HCT116 (cell line): Measurements from ENCODE around the gene ELF2.

Experiments
- CBX3 ChIP-seq: IDR thresholded peaks from 2 replicates; pipeline ENCODE4 v1.6.1; 2012; ENCODE audit warnings: low read depth
- CEBPB ChIP-seq: IDR thresholded peaks from 2 replicates; pipeline ENCODE4 v1.6.1; 2012; ENCODE audit warnings: low read depth
- EZH2 ChIP-seq: fragments of 200-600 bp; sonication (generic); IDR thresholded peaks from 2 replicates; pipeline ENCODE4 v1.6.1; 2017; ENCODE audit warnings: antibody characterized with exemption, mixed run types
- POLR2A ChIP-seq: IDR thresholded peaks from 2 replicates; pipeline ENCODE4 v1.7.0; 2011; ENCODE audit warnings: borderline replicate concordance; ENCODE audit not compliant: insufficient read depth, insufficient read length; ENCODE audit errors: extremely low read depth
- POLR2AphosphoS5 ChIP-seq: IDR thresholded peaks from 2 replicates; pipeline ENCODE4 v1.6.1; 2011; ENCODE audit warnings: mild to moderate bottlenecking, low read depth, low read length, moderate library complexity
- TF ChIP-seq, protein P1 (sequence below), 3 experiments: fragments of 200-600 bp in 1 of 3; sonication (generic) in 1 of 3; IDR thresholded peaks in 2 of 3; conservative IDR thresholded peaks in 1 of 3; 2 replicates each; pipeline ENCODE4 v1.5.1; 2012 to 2017; ENCODE audit warnings: low read depth in 2 of 3, low read length in 2 of 3, antibody characterized with exemption in 1 of 3, borderline replicate concordance in 1 of 3, control low read depth in 1 of 3, mild to moderate bottlenecking in 1 of 3, mixed read lengths in 1 of 3, mixed run types in 1 of 3, moderate library complexity in 1 of 3; ENCODE audit not compliant: insufficient read depth in 1 of 3
- TF ChIP-seq, protein P2 (sequence below): IDR thresholded peaks from 2 replicates; pipeline ENCODE4 v1.6.1; 2012; ENCODE audit warnings: low read depth

DNA sequence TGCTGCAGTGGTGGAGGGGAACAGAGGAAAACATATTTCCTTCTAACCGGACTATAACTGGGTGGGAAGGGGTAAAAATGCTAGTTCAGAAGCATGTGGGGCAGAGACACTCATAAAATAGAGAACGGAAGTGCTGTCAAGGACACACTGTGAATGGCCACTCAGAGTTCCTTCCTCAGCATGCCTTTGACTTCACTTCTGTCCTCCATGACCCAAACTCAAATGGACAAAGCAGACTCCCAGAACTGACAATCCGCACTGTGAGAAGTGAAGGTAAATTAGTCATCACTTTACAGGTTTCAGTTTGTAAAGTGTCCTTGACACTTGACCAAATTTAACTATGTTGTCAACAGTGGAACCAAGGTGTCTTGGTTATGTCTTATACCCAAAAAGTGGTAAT is 30.2 kb upstream of the ELF2 start:
- TF ChIP-seq, protein P1, sequence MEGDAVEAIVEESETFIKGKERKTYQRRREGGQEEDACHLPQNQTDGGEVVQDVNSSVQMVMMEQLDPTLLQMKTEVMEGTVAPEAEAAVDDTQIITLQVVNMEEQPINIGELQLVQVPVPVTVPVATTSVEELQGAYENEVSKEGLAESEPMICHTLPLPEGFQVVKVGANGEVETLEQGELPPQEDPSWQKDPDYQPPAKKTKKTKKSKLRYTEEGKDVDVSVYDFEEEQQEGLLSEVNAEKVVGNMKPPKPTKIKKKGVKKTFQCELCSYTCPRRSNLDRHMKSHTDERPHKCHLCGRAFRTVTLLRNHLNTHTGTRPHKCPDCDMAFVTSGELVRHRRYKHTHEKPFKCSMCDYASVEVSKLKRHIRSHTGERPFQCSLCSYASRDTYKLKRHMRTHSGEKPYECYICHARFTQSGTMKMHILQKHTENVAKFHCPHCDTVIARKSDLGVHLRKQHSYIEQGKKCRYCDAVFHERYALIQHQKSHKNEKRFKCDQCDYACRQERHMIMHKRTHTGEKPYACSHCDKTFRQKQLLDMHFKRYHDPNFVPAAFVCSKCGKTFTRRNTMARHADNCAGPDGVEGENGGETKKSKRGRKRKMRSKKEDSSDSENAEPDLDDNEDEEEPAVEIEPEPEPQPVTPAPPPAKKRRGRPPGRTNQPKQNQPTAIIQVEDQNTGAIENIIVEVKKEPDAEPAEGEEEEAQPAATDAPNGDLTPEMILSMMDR (IDR thresholded peaks at IDR 0.05 in 2 of 3, conservative IDR thresholded peaks at IDR 0.05 in 1 of 3; ENCODE audit: borderline replicate concordance in 1 of 3, insufficient read depth in 1 of 3, low read depth in 2 of 3, low read length in 2 of 3), result no peak
- TF ChIP-seq POLR2A, result no peak
- TF ChIP-seq POLR2AphosphoS5, result no peak
- TF ChIP-seq CBX3, result no peak
- no peak for TF ChIP-seq CEBPB
- TF ChIP-seq EZH2, result no peak
- TF ChIP-seq, protein P2, sequence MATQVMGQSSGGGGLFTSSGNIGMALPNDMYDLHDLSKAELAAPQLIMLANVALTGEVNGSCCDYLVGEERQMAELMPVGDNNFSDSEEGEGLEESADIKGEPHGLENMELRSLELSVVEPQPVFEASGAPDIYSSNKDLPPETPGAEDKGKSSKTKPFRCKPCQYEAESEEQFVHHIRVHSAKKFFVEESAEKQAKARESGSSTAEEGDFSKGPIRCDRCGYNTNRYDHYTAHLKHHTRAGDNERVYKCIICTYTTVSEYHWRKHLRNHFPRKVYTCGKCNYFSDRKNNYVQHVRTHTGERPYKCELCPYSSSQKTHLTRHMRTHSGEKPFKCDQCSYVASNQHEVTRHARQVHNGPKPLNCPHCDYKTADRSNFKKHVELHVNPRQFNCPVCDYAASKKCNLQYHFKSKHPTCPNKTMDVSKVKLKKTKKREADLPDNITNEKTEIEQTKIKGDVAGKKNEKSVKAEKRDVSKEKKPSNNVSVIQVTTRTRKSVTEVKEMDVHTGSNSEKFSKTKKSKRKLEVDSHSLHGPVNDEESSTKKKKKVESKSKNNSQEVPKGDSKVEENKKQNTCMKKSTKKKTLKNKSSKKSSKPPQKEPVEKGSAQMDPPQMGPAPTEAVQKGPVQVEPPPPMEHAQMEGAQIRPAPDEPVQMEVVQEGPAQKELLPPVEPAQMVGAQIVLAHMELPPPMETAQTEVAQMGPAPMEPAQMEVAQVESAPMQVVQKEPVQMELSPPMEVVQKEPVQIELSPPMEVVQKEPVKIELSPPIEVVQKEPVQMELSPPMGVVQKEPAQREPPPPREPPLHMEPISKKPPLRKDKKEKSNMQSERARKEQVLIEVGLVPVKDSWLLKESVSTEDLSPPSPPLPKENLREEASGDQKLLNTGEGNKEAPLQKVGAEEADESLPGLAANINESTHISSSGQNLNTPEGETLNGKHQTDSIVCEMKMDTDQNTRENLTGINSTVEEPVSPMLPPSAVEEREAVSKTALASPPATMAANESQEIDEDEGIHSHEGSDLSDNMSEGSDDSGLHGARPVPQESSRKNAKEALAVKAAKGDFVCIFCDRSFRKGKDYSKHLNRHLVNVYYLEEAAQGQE, result no peak
